Peyer's patch (tissue), 4 donors: Measurements from ENCODE around the gene CIP2A. TPM values are rescaled to one million over a fixed set of nuclear protein-coding genes. Genes with fewer than 3 reads are reported as not detected.

Experiments used
- DNase-seq, 3 donors: peaks; one replicate each; pipeline ENCODE4 v3.0.0-alpha.2; 2017 to 2019
- H3K27ac ChIP-seq, 4 donors: fragments of 200-600 bp; sonication (generic); one replicate each; pipeline ENCODE4 v1.5.1; 2016 to 2019
- H3K27me3 ChIP-seq, 2 donors: fragments of 200-600 bp; sonication (generic); one replicate each; pipeline ENCODE4 v1.5.1; 2019
- H3K36me3 ChIP-seq, 3 donors: fragments of 200-600 bp; sonication (generic); one replicate each; pipeline ENCODE4 v1.5.1; 2016 to 2019
- H3K4me1 ChIP-seq, 4 donors: fragments of 200-600 bp; sonication (generic); one replicate each; pipeline ENCODE4 v1.5.1; 2016 to 2019
- H3K4me3 ChIP-seq, 4 donors: fragments of 200-600 bp; sonication (generic); 1 replicate in 3 of 4; 2 replicates in 1 of 4; pipeline ENCODE4 v1.5.1; 2016 to 2019; ENCODE audit warnings: mild to moderate bottlenecking in 1 of 4
- H3K9me3 ChIP-seq, 4 donors: fragments of 200-600 bp; sonication (generic); one replicate each; pipeline ENCODE4 v1.5.1; 2016 to 2019; ENCODE audit warnings: mild to moderate bottlenecking in 1 of 4
- CTCF ChIP-seq, 6 experiments: fragments of 450-650 bp in 4 of 6; fragments of 200-600 bp in 2 of 6; sonication (generic) in 1 of 6; IDR thresholded peaks; one replicate each; pipeline ENCODE4 v1.5.1; 2017 to 2019; ENCODE audit warnings: antibody characterized with exemption in 6 of 6, mild to moderate bottlenecking in 3 of 6, moderate library complexity in 1 of 6
- POLR2A ChIP-seq, 2 donors: fragments of 450-650 bp; IDR thresholded peaks; one replicate each; pipeline ENCODE4 v1.5.1; 2017; ENCODE audit warnings: antibody characterized with exemption in 2 of 2, mild to moderate bottlenecking in 2 of 2, moderate library complexity in 2 of 2
- total RNA-seq, 4 donors: library from RNA; depleted of rRNA; stranded (reverse); fragments of >200 nt; gene quantifications; one replicate each; pipeline ENCODE4 v1.1.0, GENCODE V29; 2016

The CIP2A gene
- total RNA-seq, 4 donors from 2014 or later = 2.1 to 7.4 (median 4.5) TPM

GRCh38 chr3:108589998-108590323, 723 bp upstream of the CIP2A start:
- H3K27ac ChIP-seq = peak overlapping the region; percentile 85 to 89 (median 88)
- peak overlapping the region; percentile 57 to 83 (median 70) for H3K4me3 ChIP-seq
- no peaks in the 10 kb centered on the region for H3K36me3 ChIP-seq
- no peak for TF ChIP-seq POLR2A (IDR thresholded peaks at IDR 0.05)
- no peak for TF ChIP-seq CTCF (IDR thresholded peaks at IDR 0.05)
- no peak for DNase-seq
- peaks cover 0 to 19% (median 0%) of the 10 kb centered on the region in 4 donors for H3K4me1 ChIP-seq
- no peaks in the 10 kb centered on the region for H3K9me3 ChIP-seq
- H3K27me3 ChIP-seq = no peaks in the 10 kb centered on the region

DNA sequence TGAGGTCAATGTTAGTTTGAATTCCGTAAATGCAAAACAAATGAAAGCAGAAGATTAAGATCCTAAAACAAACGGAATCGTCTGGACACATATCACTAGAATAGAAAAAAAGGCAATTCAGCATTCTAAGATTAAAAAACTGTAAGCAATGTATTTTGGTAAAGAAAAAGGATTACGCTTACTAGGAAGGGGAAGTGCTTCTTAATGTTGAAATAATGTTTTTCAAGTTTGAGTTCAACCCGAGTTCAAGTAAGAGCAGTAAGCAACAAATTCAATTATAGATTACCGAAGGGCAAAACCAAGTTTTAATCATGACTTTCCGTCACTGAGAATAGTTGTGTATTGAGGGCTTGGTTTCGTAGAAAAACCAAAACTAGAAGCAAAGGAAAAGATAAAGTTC, 637 bp downstream of the CIP2A start:
- Histone ChIP-seq H3K9me3 (no peaks in the 10 kb centered on the region), H3K36me3 (no peaks in the 10 kb centered on the region), H3K4me3 (peak overlapping the region; percentile 57 to 83 (median 70)), H3K4me1 (peaks cover 0 to 19% (median 0%) of the 10 kb centered on the region in 4 donors), H3K27me3 (no peaks in the 10 kb centered on the region), H3K27ac (peak overlapping the region in 3 of 4 donors; percentile 85 to 89 (median 88))
- TF ChIP-seq POLR2A (IDR thresholded peaks at IDR 0.05) (no peak), CTCF (IDR thresholded peaks at IDR 0.05) (no peak)
- no peak for DNase-seq

DNA sequence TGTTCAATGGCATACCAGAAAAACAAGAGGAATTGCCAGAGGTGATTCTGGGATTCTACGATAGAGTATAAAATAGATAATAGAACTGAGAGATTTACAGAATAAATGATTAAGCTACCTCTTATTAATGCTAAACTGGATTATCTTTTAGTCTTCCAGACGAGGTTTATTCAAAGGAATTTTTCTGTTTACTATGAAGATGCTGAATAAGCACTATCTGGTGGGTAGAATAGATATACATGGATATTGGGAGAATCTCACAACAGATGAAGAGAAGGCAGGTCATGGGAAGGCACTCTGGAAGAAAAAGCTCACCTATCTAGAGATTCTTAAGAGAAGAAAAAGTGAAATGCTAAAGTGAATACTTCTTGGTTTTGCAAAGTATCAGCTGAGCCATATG, 11.2 kb downstream of the CIP2A start:
- Histone ChIP-seq H3K4me3 (no peak overlapping the region), H3K27ac (no peak overlapping the region), H3K4me1 (no peaks in the 10 kb centered on the region), H3K9me3 (no peaks in the 10 kb centered on the region), H3K36me3 (no peaks in the 10 kb centered on the region), H3K27me3 (no peaks in the 10 kb centered on the region)
- TF ChIP-seq POLR2A (IDR thresholded peaks at IDR 0.05) (no peak), CTCF (IDR thresholded peaks at IDR 0.05) (no peak)
- DNase-seq = no peak

DNA sequence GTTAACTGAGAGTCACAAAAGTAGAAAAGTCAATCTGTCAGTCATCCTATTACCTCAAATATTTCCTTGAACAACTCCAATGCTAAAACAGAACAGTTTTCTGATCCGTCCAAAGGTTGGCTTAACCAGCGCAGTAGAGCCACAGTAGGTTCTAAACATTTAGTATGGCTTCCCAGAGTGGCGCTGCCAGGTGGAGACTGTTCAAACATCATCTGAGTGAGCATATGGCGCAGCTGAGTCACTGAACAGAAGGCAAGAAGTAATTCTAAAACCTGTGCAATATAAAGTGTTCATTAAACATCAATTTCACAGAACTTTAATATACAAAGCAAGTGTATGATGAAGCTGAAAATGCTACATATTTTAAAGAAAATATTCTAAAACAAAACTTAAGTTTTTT, 19.9 kb downstream of the CIP2A start:
- H3K27me3 ChIP-seq = no peaks in the 10 kb centered on the region
- no peak overlapping the region for H3K27ac ChIP-seq
- no peak overlapping the region for H3K4me3 ChIP-seq
- H3K4me1 ChIP-seq = no peaks in the 10 kb centered on the region
- H3K36me3 ChIP-seq = no peaks in the 10 kb centered on the region
- no peak for TF ChIP-seq CTCF (IDR thresholded peaks at IDR 0.05)
- no peaks in the 10 kb centered on the region for H3K9me3 ChIP-seq
- no peak for DNase-seq

DNA sequence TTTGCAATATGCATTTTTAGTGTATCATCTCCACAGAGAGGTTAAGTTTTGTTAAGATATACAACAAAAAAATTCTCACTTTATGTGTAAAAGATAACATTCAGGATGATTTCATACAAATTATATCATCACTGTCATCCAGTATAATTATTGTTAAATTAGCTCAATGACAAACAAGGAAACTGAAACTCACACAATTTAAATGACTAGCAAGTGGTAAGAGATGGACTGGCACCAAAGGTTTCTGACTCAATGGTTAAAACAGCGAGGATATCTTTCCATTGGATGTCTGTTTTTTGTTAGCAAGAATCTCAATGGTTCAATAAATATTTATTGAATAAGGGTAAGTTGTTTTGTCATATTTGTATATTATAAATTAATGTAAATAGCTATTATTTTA, 22.6 kb downstream of the CIP2A start:
- H3K4me1 ChIP-seq = no peaks in the 10 kb centered on the region
- TF ChIP-seq CTCF (IDR thresholded peaks at IDR 0.05) = no peak
- no peak for TF ChIP-seq POLR2A (IDR thresholded peaks at IDR 0.05)

GRCh38 chr3:108565506-108565905, 23.7 kb downstream of the CIP2A start:
- TF ChIP-seq POLR2A (IDR thresholded peaks at IDR 0.05) (no peak), CTCF (IDR thresholded peaks at IDR 0.05) (no peak)
- Histone ChIP-seq H3K4me1 (no peaks in the 10 kb centered on the region), H3K4me3 (no peak overlapping the region), H3K9me3 (no peaks in the 10 kb centered on the region), H3K36me3 (no peaks in the 10 kb centered on the region), H3K27ac (no peak overlapping the region), H3K27me3 (no peaks in the 10 kb centered on the region)
- DNase-seq = no peak

More for the DNA sequence above, 22.6 kb downstream of the CIP2A start:
- H3K27ac ChIP-seq = no peak overlapping the region
- H3K27me3 ChIP-seq = no peaks in the 10 kb centered on the region
- no peaks in the 10 kb centered on the region for H3K36me3 ChIP-seq
- no peaks in the 10 kb centered on the region for H3K9me3 ChIP-seq
- no peak overlapping the region for H3K4me3 ChIP-seq
- no peak for DNase-seq
